ENCODE measurements around the gene FHIT. TPM values are rescaled to one million over a fixed set of nuclear protein-coding genes. Genes with fewer than 3 reads are reported as not detected.

The FHIT gene
- total and polyA plus RNA-seq, 9 donors: 5.1 to 11.8 (median 9.5) TPM

DNA sequence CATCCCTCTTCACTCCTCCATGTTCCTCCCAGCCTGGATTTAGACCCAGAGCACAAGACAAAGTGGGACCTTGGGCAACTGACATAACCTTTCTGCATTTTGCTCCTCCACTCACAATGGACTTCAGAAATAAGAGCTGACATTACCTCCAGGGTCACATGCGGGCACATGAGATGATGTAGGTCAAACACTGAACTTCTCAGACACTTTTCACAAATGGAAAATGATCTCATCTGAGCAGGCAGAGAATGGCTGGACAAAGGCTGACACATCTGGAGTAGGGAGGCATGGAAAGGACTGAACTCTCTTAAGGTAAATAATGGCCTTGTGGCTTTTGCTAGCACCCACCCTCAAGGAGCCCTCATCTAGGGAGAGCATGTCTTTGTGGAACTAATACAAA is 1352.2 kb downstream of the FHIT start:
- TF ChIP-seq, protein P1, sequence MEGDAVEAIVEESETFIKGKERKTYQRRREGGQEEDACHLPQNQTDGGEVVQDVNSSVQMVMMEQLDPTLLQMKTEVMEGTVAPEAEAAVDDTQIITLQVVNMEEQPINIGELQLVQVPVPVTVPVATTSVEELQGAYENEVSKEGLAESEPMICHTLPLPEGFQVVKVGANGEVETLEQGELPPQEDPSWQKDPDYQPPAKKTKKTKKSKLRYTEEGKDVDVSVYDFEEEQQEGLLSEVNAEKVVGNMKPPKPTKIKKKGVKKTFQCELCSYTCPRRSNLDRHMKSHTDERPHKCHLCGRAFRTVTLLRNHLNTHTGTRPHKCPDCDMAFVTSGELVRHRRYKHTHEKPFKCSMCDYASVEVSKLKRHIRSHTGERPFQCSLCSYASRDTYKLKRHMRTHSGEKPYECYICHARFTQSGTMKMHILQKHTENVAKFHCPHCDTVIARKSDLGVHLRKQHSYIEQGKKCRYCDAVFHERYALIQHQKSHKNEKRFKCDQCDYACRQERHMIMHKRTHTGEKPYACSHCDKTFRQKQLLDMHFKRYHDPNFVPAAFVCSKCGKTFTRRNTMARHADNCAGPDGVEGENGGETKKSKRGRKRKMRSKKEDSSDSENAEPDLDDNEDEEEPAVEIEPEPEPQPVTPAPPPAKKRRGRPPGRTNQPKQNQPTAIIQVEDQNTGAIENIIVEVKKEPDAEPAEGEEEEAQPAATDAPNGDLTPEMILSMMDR (IDR thresholded peaks at IDR 0.05): no peak
- intact Hi-C loops (cut with DNase I): no loop called here
- no peaks in the 10 kb centered on the region for H3K4me1 ChIP-seq (ENCODE audit: insufficient read depth)
- no peak overlapping the region for H3K27ac ChIP-seq
- no peaks in the 10 kb centered on the region for H3K27me3 ChIP-seq
- H3K9me3 ChIP-seq: no peaks in the 10 kb centered on the region
- DNase-seq: no peak
- no peak overlapping the region for H3K4me3 ChIP-seq
- no peaks in the 10 kb centered on the region for H3K36me3 ChIP-seq
- 95 to 100% (median 99%) methylated on average over 1 of the region's 1 CpG for WGBS, 3 donors

DNA sequence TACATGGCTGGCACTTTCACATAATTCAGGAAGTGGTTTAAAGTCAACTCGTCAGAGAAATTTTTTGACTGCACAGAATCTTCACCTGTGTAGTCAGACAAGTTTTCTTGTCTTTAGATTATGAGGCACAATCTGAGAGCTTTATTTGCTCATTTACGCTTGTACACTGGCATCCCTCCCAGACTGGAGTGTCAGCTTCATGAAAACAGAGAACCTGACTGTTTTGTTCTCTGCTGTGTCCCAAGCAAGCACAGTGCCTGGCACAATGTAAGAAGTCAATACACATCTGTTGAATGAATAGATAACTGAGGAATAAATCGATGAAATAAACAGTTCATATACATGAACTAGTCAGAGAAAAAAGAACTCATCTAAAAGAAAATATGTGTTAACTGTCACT is 1355.3 kb downstream of the FHIT start:
- Histone ChIP-seq H3K36me3 (no peaks in the 10 kb centered on the region), H3K4me1 (ENCODE audit: insufficient read depth) (no peaks in the 10 kb centered on the region), H3K27ac (no peak overlapping the region), H3K4me3 (no peak overlapping the region), H3K9me3 (no peaks in the 10 kb centered on the region), H3K27me3 (no peaks in the 10 kb centered on the region)
- 67 to 78% (median 73%) methylated on average over 3 of the region's 3 CpGs for WGBS, 3 donors
- intact Hi-C loops (cut with DNase I): no loop called here
- no peak for DNase-seq
- TF ChIP-seq POLR2A (IDR thresholded peaks at IDR 0.05) (no peak), EP300 (IDR thresholded peaks at IDR 0.05) (no peak)
- TF ChIP-seq, protein P1 (IDR thresholded peaks at IDR 0.05): no peak

DNA sequence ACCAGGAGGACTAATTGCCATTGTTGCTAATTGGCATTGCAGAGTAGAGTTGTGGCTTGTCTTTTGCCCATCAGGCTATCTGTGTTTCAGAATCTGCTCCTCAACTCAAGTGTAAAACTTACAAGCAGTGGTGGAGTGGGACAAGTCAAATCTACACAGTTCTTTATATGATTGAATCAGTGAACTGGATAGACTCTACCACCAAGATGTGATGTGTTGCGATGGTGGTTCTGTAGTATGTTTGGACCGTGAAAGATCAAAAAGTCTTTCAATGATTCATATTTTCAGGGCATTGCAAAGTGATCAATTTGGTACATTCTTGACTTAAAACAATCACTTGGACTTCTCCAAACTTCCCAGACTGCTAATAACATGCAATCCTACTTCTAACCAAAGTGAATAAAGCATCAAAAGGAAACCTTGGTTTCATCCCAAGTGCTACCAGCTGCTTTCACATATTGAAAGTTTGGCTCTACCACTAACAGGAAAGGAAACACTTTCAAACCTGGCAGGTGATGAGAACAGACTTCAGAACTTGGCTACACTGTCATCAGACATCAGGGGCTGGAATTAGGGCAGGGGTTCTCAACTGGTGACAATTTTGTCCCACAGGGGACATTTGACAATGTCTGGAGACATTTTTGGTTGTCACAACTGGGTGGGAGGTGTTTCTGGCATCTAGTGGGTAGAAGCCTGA is 1356.7 kb downstream of the FHIT start:
- TF ChIP-seq EP300 (IDR thresholded peaks at IDR 0.05) (no peak), POLR2A (IDR thresholded peaks at IDR 0.05) (no peak)
- TF ChIP-seq, protein P1 (IDR thresholded peaks at IDR 0.05): no peak
- WGBS, 3 donors: 96 to 97% (median 96%) methylated on average over 2 of the region's 2 CpGs
- H3K36me3 ChIP-seq: no peaks in the 10 kb centered on the region
- no peak for DNase-seq
- no peaks in the 10 kb centered on the region for H3K9me3 ChIP-seq
- no peak overlapping the region for H3K4me3 ChIP-seq
- no peak overlapping the region for H3K27ac ChIP-seq
- H3K27me3 ChIP-seq: no peaks in the 10 kb centered on the region
- H3K4me1 ChIP-seq (ENCODE audit: insufficient read depth): no peaks in the 10 kb centered on the region
- intact Hi-C loops (cut with DNase I): no loop called here

DNA sequence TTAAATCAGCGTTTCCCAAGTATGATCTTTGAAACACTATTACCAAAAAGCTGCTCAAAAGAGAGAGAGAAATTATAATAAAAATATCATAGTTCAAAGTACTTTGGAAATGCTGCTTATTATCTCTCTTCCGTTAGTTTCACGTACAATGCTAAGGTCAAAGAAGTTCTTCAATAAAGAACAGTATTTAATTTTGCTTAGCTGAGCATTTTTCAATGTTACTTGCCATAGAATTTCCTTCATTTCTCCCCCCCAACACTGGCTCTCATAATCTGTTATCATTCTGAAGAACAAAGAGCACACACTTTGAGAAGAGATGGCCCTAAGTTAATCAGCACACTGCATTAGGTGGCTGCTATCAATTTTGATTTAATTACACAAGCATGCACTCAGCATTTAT is 1360.6 kb downstream of the FHIT start:
- Histone ChIP-seq H3K4me3 (no peak overlapping the region), H3K36me3 (no peaks in the 10 kb centered on the region), H3K9me3 (no peaks in the 10 kb centered on the region), H3K27me3 (no peaks in the 10 kb centered on the region), H3K27ac (no peak overlapping the region), H3K4me1 (ENCODE audit: insufficient read depth) (no peaks in the 10 kb centered on the region)
- TF ChIP-seq POLR2A (IDR thresholded peaks at IDR 0.05) (no peak), EP300 (IDR thresholded peaks at IDR 0.05) (no peak)
- TF ChIP-seq, protein P1 (IDR thresholded peaks at IDR 0.05): no peak
- DNase-seq: no peak
- intact Hi-C loops (cut with DNase I): no loop called here
- WGBS, 3 donors: 86 to 93% (median 88%) methylated on average over 3 of the region's 3 CpGs

Data from ovary (tissue), 9 donors.